HG02884 (cell line): ENCODE results near the gene SH3BGRL3.
"Not testable (repeated sequence)": the region's sequence is repeated elsewhere in the genome, so short reads cannot be mapped to it uniquely, and the experiment has no call there.

Source experiments
- ATAC-seq: cut with Tn5 transposase; IDR thresholded peaks from one replicate; pipeline ENCODE4 v1.9.1; 2021; ENCODE audit warnings: mild to moderate bottlenecking, moderate library complexity; ENCODE audit not compliant: unreplicated experiment

Gene SH3BGRL3

DNA sequence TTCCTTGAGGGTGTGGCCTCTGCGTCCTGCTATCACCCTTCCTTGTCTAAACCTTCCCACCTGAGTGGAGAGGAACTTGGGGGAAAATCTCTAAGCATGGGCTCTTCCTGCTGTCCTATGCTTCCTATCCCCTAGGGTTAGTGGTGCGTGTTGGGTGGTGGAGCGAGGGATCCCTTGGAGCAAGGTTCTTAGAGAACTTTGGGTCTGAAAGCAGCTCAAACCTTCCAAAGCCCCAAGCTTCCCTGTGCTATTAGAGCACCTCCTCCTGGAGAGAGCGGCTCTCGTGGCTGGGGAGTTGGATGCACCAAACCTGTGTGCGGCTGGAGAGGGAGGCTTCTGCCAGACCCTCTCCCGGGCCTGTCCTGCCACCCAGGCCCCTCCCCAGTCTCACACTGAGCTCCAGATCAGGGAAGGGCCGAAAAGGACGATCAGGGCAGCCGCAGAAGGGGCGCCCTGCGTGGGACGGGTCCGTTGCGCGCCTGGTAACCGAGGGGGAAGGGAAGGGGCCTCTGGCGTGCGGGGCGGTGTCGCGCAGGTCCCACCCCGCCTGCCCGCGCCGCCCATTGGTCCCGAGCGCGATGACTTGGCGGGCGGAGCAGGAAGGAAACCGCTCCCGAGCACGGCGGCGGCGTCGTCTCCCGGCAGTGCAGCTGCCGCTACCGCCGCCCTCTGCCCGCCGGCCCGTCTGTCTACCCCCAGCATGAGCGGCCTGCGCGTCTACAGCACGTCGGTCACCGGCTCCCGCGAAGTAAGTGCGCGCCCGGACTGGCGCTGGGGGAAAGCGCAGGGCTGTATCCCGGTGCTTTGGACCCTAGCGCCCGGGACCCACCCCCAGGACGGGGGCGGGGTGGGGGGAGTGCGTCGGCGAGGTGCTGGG, at the start of gene SH3BGRL3:
SH3BGRL3 (plus strand) TSS at position 631 of the 877 bp plus-strand sequence; CDS start at position 701, 70 bp downstream.
- peak; percentile 51 for ATAC-seq

DNA sequence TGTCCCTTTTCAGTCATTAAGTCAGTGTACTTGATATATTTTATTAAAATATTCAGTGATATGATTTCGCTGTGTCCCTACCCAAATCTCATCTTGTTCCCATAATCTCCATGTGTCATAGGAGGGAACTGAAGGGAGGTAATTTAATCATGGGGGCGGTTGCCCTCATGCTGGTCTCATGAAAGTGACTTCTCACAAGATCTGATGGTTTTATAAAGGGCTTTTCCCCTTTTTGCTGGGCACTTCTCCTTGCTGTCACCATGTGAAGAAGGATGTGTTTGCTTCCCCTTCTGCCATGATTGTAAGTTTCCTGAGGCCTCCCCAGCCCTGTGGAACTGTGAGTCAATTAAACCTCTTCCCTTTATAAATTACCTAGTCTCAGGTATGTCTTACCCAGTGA, 49.2 kb upstream of the SH3BGRL3 start:
- not testable (repeated sequence) for ATAC-seq

GRCh38 chr1:26233903-26234643, 45.8 kb upstream of the SH3BGRL3 start, which contains the start of gene CEP85:
TSS of gene CEP85 (plus strand) at chr1:26234200. CDS start at chr1:26239784, 5,584 bp downstream.
- peak; percentile 82 for ATAC-seq

DNA sequence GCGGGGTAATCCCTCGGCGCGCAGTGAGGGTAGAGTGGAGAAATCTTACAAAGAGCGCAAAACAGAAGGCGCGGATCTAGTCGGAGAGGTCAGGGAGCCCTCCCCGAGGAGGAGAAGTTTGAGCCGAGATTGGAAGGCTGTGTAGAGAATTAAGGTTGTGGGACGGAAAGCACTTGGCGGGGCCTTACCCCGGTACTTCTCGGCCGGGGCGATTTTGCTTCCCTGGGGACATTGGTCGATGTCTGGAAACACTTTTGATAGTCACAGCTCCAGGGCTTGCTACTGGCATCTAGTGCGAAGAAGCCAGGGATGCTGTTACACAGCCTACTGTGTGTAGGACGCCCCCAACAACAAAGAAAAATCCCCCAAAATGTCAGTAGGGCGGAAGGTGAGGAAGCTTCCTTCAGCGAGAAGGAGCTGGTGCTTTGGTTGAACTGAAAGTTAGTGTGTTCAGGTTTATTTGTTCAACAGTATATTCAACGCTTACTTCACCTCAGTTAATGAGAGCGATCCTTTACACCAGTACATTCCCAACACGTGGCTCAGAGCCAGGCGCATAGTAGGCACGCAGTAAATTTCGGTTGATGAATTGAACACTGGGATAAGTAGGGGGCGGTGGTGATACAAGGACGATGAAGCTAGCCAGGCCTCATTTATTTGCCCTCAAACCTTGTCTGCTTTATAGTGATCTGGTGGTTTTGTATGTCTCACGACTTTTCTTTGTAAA, 45.1 kb upstream of the SH3BGRL3 start:
- ATAC-seq = no peak

GRCh38 chr1:26237230-26237966, 42.5 kb upstream of the SH3BGRL3 start:
- ATAC-seq = no peak

DNA sequence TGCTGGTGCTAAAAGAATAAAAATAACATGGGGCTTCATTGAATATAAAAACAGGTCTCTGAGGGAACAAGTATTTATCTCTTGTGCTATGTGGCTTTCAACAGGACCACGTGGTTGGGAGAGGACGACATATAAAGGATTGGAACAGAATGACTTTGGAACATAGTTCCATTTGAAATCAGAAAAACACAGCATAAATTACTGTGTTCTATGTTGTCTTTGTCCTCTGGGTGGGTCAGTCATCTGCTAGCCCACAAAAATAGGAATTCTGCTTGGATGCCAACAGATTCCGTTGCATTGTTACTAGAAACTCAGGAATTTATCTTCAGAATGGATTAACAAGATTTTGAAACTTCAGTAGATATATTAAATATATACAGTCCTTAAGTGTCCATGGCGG, 40.0 kb upstream of the SH3BGRL3 start:
- ATAC-seq = no peak

GRCh38 chr1:26252718-26253117, 27.2 kb upstream of the SH3BGRL3 start:
- no peak for ATAC-seq

- no peak for ATAC-seq
These were observed 25.5 kb upstream of the SH3BGRL3 start for GRCh38 chr1:26254404-26254803.

GRCh38 chr1:26257222-26257621, 22.7 kb upstream of the SH3BGRL3 start:
- no peak for ATAC-seq

DNA sequence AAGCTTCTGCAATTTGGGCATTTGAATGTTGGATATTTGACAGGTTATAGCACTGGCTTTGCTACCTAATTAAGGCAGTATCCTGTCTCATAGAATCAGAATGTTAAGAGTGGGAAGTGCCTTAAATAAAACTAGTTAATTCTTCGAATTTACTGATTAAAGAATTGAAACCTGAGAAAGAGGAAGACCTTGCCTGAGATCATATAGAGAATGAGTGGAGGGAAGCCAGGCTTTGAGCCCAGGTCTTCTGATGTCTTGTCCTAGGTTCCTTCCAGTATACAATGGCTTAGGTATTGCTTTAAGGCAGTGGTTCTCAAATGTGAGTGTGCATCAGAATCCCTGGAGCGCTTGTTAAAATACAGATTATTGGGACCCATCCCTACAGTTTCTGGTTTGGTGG, 20.9 kb upstream of the SH3BGRL3 start:
- ATAC-seq = no peak

DNA sequence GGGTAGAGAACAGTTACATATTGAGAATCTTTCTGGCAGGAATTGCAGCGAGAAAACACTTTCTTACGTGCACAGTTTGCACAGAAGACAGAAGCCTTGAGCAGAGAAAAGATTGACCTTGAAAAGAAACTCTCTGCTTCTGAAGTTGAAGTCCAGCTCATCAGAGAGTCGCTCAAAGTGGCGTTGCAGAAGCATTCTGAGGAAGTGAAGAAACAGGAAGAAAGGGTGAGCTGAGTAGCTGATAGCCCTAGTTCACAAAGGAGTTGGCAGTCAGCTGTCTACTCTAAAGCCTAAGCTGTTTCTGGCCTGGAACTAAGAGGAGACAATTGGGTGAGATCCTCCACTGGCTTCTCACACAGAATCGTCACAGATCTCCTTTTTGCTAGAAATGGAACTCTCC, 20.3 kb upstream of the SH3BGRL3 start:
- no peak for ATAC-seq

GRCh38 chr1:26263212-26263611, 16.7 kb upstream of the SH3BGRL3 start:
- ATAC-seq = no peak

DNA sequence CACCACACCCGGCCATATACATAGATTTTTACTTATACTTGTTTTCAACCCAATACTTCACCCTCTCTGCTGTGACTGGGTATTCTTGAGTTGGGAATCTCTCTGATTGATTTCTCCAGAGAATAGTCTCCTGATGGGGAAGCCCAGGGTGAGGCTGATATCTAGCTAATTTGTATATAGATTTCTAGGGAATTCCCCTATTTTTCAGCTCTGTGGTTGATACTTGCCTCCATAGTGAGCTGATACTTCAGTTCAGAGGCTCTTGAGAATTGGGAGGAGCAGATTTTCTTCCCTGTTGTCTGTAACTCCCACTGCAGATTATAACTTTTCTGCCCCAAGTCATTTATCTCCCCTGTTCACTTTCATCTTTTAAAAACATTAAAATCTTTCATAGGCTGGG, 14.5 kb upstream of the SH3BGRL3 start:
- no peak for ATAC-seq

- no peak for ATAC-seq
These were observed 11.3 kb upstream of the SH3BGRL3 start for GRCh38 chr1:26268290-26269197.

DNA sequence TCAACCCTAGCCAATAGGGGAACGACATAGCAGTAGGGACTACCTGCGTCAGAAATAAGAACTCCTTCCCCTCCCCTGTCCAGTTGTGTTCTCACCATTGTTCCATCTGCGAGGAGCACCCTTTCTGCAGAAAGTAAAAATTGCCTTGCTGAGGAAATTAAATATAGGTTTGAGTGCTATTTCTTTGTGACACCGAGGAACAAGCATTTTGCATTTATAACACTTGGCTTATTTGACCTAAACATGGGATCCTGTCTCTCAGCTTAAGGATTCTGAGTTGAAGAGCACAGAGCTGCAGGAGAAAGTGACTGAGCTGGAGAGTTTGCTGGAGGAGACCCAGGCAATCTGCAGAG, 10.7 kb upstream of the SH3BGRL3 start:
- ATAC-seq = no peak

GRCh38 chr1:26274801-26275425, 5.0 kb upstream of the SH3BGRL3 start:
- no peak for ATAC-seq

- ATAC-seq = no peak
These were observed 4.1 kb upstream of the SH3BGRL3 start for GRCh38 chr1:26275580-26276431.

- ATAC-seq = no peak
These were observed 3.5 kb upstream of the SH3BGRL3 start for GRCh38 chr1:26276432-26276838.
